OCI-LY1 (cell line): ENCODE results near the gene S100A7.

Source experiments
- H2AFZ ChIP-seq: fragments of 200-600 bp; sonication (generic), shearing (Covaris generic); 2 replicates; pipeline ENCODE4 v1.6.0; 2014; ENCODE audit warnings: antibody characterized with exemption, mild to moderate bottlenecking, low read length
- H3F3A ChIP-seq: fragments of 200-600 bp; sonication (generic), shearing (Covaris generic); 2 replicates; pipeline ENCODE4 v1.6.0; 2014; ENCODE audit warnings: mild to moderate bottlenecking, antibody characterized with exemption, low read length, moderate library complexity; ENCODE audit not compliant: insufficient read depth
- H3K27ac ChIP-seq: fragments of 200-600 bp; sonication (generic); 2 replicates; pipeline ENCODE4 v1.5.1; 2014; ENCODE audit warnings: low read length, mixed run types, mild to moderate bottlenecking, low read depth; ENCODE audit not compliant: poor library complexity, severe bottlenecking
- H3K27me3 ChIP-seq: fragments of 200-600 bp; sonication (generic); 2 replicates; pipeline ENCODE4 v1.6.0; 2014; ENCODE audit warnings: antibody characterized with exemption, mild to moderate bottlenecking, low read length, moderate library complexity; ENCODE audit not compliant: insufficient read depth
- H3K36me3 ChIP-seq: fragments of 200-600 bp; sonication (generic); 2 replicates; pipeline ENCODE4 v1.6.1; 2014; ENCODE audit warnings: mild to moderate bottlenecking, antibody characterized with exemption, low read length, moderate library complexity, mixed read lengths; ENCODE audit not compliant: insufficient read depth
- H3K4me1 ChIP-seq: fragments of 200-600 bp; sonication (generic); 2 replicates; pipeline ENCODE4 v1.5.1; 2014; ENCODE audit warnings: mild to moderate bottlenecking, low read length, moderate library complexity; ENCODE audit not compliant: insufficient read depth, severe bottlenecking
- H3K4me2 ChIP-seq: fragments of 200-600 bp; sonication (generic), shearing (Covaris generic); 2 replicates; pipeline ENCODE4 v1.6.1; 2014; ENCODE audit warnings: low read length
- H3K4me3 ChIP-seq: fragments of 200-600 bp; sonication (generic); 2 replicates; pipeline ENCODE4 v1.5.1; 2014; ENCODE audit warnings: low read length, low read depth, mild to moderate bottlenecking, mixed read lengths; ENCODE audit not compliant: poor library complexity, severe bottlenecking
- H3K79me2 ChIP-seq: fragments of 200-600 bp; shearing (Covaris generic); 2 replicates; pipeline ENCODE4 v1.6.1; 2016; ENCODE audit warnings: mixed run types, low read length, mixed read lengths; ENCODE audit not compliant: insufficient read depth
- H3K9ac ChIP-seq: fragments of 200-600 bp; sonication (generic), shearing (Covaris generic); 2 replicates; pipeline ENCODE4 v1.6.1; 2014; ENCODE audit warnings: mild to moderate bottlenecking, low read length, mixed read lengths
- H3K9me2 ChIP-seq: fragments of 200-600 bp; sonication (generic), shearing (Covaris generic); 2 replicates; pipeline ENCODE4 v1.6.1; 2014; ENCODE audit warnings: low read depth, mild to moderate bottlenecking, low read length, mixed read lengths
- H3K9me3 ChIP-seq: fragments of 200-600 bp; shearing (Covaris generic); 2 replicates; pipeline ENCODE4 v1.6.1; 2014; ENCODE audit warnings: low read length, mixed read lengths
- H4K20me1 ChIP-seq: fragments of 200-600 bp; sonication (generic), shearing (Covaris generic); 2 replicates; pipeline ENCODE4 v1.6.0; 2016; ENCODE audit warnings: mild to moderate bottlenecking, low read length; ENCODE audit not compliant: insufficient read depth
- EZH2 ChIP-seq: fragments of 200-600 bp; sonication (generic), shearing (Covaris generic); IDR thresholded peaks from 2 replicates; pipeline ENCODE4 v1.8.0; 2017; ENCODE audit warnings: borderline replicate concordance, mixed run types, mild to moderate bottlenecking, antibody characterized with exemption, low read length, moderate library complexity, mixed read lengths
- TF ChIP-seq, protein P1 (sequence below): fragments of 200-600 bp; sonication (generic), shearing (Covaris generic); IDR thresholded peaks from 2 replicates; pipeline ENCODE4 v1.5.1; 2017; ENCODE audit warnings: mild to moderate bottlenecking, antibody characterized with exemption, low read length, moderate library complexity, mixed read lengths

S100A7 gene

DNA sequence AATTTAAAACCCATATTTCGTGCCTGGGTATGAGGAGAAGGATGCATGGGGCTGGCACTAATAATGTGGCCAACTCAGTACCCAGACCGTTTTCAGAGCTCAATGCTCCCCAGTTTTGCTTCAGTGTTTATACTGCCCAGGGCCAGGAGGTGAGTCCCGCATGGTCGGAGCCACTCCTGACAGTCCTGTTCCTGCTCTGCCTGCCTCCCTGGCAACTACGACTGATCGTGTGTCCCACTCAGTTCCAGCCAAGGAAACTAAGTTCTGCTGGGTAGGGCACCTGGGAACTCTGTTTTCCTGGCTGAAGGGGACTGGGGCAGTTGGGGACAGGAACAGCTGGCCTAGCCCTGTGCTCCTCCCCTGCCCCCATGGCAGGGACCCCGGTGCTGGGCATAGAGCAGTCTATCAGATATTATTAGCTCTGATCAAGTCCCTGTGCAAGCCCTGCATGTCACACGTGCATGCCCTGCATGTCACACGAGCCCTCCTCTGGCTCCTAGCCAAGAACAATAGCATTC is 19.2 kb downstream of the S100A7 start:
- H3K4me2 ChIP-seq = no peak overlapping the region
- H3K79me2 ChIP-seq = no peaks in the 10 kb centered on the region
- TF ChIP-seq EZH2 = no peak
- TF ChIP-seq, protein P1, sequence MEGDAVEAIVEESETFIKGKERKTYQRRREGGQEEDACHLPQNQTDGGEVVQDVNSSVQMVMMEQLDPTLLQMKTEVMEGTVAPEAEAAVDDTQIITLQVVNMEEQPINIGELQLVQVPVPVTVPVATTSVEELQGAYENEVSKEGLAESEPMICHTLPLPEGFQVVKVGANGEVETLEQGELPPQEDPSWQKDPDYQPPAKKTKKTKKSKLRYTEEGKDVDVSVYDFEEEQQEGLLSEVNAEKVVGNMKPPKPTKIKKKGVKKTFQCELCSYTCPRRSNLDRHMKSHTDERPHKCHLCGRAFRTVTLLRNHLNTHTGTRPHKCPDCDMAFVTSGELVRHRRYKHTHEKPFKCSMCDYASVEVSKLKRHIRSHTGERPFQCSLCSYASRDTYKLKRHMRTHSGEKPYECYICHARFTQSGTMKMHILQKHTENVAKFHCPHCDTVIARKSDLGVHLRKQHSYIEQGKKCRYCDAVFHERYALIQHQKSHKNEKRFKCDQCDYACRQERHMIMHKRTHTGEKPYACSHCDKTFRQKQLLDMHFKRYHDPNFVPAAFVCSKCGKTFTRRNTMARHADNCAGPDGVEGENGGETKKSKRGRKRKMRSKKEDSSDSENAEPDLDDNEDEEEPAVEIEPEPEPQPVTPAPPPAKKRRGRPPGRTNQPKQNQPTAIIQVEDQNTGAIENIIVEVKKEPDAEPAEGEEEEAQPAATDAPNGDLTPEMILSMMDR = no peak
- no peaks in the 10 kb centered on the region for H3F3A ChIP-seq
- H3K4me3 ChIP-seq = no peak overlapping the region
- no peaks in the 10 kb centered on the region for H3K9me2 ChIP-seq
- H3K9ac ChIP-seq = no peak overlapping the region
- H3K27ac ChIP-seq = no peak overlapping the region
- H2AFZ ChIP-seq = no peak overlapping the region
- H3K27me3 ChIP-seq = 0 out of 2 replicates have a peak, but pooled peaks cover 4% of the 10 kb centered on the region
- no peaks in the 10 kb centered on the region for H3K4me1 ChIP-seq
- no peaks in the 10 kb centered on the region for H3K9me3 ChIP-seq
- H4K20me1 ChIP-seq = no peaks in the 10 kb centered on the region
- no peaks in the 10 kb centered on the region for H3K36me3 ChIP-seq

DNA sequence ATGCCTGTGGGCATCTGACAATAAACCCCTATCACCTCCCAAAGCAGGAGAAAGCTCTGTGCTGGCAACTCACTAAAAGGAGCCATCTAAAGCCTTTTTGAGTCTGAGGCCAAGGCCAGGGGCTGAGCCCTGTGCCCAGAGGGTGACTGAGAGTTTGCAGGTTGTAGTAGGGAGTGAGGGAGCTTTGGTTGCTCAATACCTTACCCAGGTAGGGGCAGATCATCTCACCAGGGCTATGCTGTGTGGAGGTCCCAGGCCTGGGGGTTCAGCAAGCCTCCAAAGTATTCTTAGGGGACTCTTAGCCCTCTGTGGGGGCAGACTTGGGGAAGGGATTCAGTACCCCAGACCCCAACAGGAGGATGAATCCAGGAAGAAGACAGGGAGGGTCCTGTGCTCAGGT is 21.2 kb downstream of the S100A7 start:
- Histone ChIP-seq H3K79me2 (no peaks in the 10 kb centered on the region), H3K9me3 (no peaks in the 10 kb centered on the region), H4K20me1 (no peaks in the 10 kb centered on the region), H3F3A (no peaks in the 10 kb centered on the region), H3K27ac (no peak overlapping the region), H3K4me2 (no peak overlapping the region), H2AFZ (no peak overlapping the region), H3K27me3 (0 out of 2 replicates have a peak, but pooled peaks cover 4% of the 10 kb centered on the region), H3K4me3 (no peak overlapping the region), H3K4me1 (no peaks in the 10 kb centered on the region), H3K9me2 (no peaks in the 10 kb centered on the region), H3K9ac (no peak overlapping the region), H3K36me3 (no peaks in the 10 kb centered on the region)
- no peak for TF ChIP-seq EZH2
- TF ChIP-seq, protein P1 = no peak

DNA sequence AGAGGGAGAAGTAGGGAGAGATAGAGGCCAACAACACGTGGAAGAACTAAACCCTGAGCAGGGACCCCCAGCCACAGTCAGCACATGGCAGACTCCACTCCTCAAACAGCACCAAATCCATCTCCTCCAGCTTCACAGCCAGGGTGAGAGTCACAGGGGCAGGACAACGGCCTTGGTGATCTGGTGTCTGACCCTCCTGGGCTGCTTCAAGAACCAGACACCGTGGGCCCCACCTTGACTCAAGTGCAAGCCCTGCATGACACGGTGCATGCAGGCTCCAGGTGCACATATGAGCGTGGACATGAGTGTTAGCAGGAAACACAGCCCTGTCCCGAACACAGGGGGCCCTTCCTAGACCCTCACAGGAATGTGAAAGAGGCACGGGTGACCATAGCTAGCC is 21.9 kb downstream of the S100A7 start:
- no peaks in the 10 kb centered on the region for H3K79me2 ChIP-seq
- H3K4me3 ChIP-seq = no peak overlapping the region
- H3K4me2 ChIP-seq = no peak overlapping the region
- no peaks in the 10 kb centered on the region for H3K9me2 ChIP-seq
- H3K9me3 ChIP-seq = no peaks in the 10 kb centered on the region
- H3K4me1 ChIP-seq = no peaks in the 10 kb centered on the region
- no peak overlapping the region for H3K9ac ChIP-seq
- H3K36me3 ChIP-seq = no peaks in the 10 kb centered on the region
- H3K27me3 ChIP-seq = 0 out of 2 replicates have a peak, but pooled peaks cover 4% of the 10 kb centered on the region
- no peaks in the 10 kb centered on the region for H3F3A ChIP-seq
- H2AFZ ChIP-seq = no peak overlapping the region
- no peaks in the 10 kb centered on the region for H4K20me1 ChIP-seq
- H3K27ac ChIP-seq = no peak overlapping the region
- TF ChIP-seq, protein P1 = no peak
- TF ChIP-seq EZH2 = no peak
